ENCODE results near the gene LSM14A. TPM values are rescaled to one million over a fixed set of nuclear protein-coding genes. Genes with fewer than 3 reads are reported as not detected.

The LSM14A gene
- total and polyA plus RNA-seq, 2 donors (not counting 1 experiment from before 2014, with no cell fraction given): 82.2 to 97.8 TPM

GRCh38 chr19:34229721-34230120 is 57.4 kb downstream of the LSM14A start:
- Histone ChIP-seq H3K4me1 (ENCODE audit: control insufficient read depth, extremely low read depth, insufficient read depth, low read length) (peaks cover 23% of the 10 kb centered on the region), H3K4me2 (ENCODE audit: extremely low read depth, insufficient read depth, low read length) (no peak overlapping the region), H3K9ac (ENCODE audit: insufficient read depth, low read length) (no peak overlapping the region), H4K20me1 (ENCODE audit: control insufficient read depth, extremely low read depth, insufficient read depth, low read length) (no peaks in the 10 kb centered on the region), H2AFZ (ENCODE audit: low read length) (no peak overlapping the region), H3K36me3 (ENCODE audit: control insufficient read depth, insufficient read depth, low read length) (no peaks in the 10 kb centered on the region), H3K4me3 (replicated peaks in 1 of 4; ENCODE audit: control extremely low read depth in 1 of 4, insufficient read depth in 1 of 4, low read depth in 3 of 4, low read length in 4 of 4) (no peak overlapping the region), H3K27ac (ENCODE audit: insufficient read depth, low read length) (no peak overlapping the region), H3K79me2 (ENCODE audit: control insufficient read depth, insufficient read depth, low read length) (peaks cover 2% of the 10 kb centered on the region), H3K27me3 (ENCODE audit: control insufficient read depth, insufficient read depth, low read length) (no peaks in the 10 kb centered on the region), H3K9me3 (ENCODE audit: control insufficient read depth, insufficient read depth, low read depth, low read length) (no peaks in the 10 kb centered on the region)
- no peak for DNase-seq (ENCODE audit: low read depth in 2 of 2)
- TF ChIP-seq EZH2 (IDR thresholded peaks at IDR 0.05; ENCODE audit: low read length, missing control alignments): no peak

- TF ChIP-seq EZH2 (IDR thresholded peaks at IDR 0.05; ENCODE audit: low read length, missing control alignments) (no peak), CTCF (conservative IDR thresholded peaks at IDR 0.05 in 1 of 2, IDR thresholded peaks at IDR 0.05 in 1 of 2; ENCODE audit: low read depth in 1 of 2, low read length in 2 of 2) (no peak)
- no peak overlapping the region for H3K4me2 ChIP-seq (ENCODE audit: extremely low read depth, insufficient read depth, low read length)
- H3K4me3 ChIP-seq (replicated peaks in 1 of 4; ENCODE audit: control extremely low read depth in 1 of 4, insufficient read depth in 1 of 4, low read depth in 3 of 4, low read length in 4 of 4): no peak overlapping the region
- no peak overlapping the region for H2AFZ ChIP-seq (ENCODE audit: low read length)
- peaks cover 2% of the 10 kb centered on the region for H3K79me2 ChIP-seq (ENCODE audit: control insufficient read depth, insufficient read depth, low read length)
- no peak overlapping the region for H3K27ac ChIP-seq (ENCODE audit: insufficient read depth, low read length)
- peaks cover 15% of the 10 kb centered on the region for H3K4me1 ChIP-seq (ENCODE audit: control insufficient read depth, extremely low read depth, insufficient read depth, low read length)
- no peak overlapping the region for H3K9ac ChIP-seq (ENCODE audit: insufficient read depth, low read length)
- no peak for DNase-seq (ENCODE audit: low read depth in 2 of 2)
- H3K9me3 ChIP-seq (ENCODE audit: control insufficient read depth, insufficient read depth, low read depth, low read length): no peaks in the 10 kb centered on the region
- H3K36me3 ChIP-seq (ENCODE audit: control insufficient read depth, insufficient read depth, low read length): no peaks in the 10 kb centered on the region
- H4K20me1 ChIP-seq (ENCODE audit: control insufficient read depth, extremely low read depth, insufficient read depth, low read length): no peaks in the 10 kb centered on the region
- H3K27me3 ChIP-seq (ENCODE audit: control insufficient read depth, insufficient read depth, low read length): no peaks in the 10 kb centered on the region
Observed at GRCh38 chr19:34230820-34231219, 58.5 kb downstream of the LSM14A start.

GRCh38 chr19:34231439-34231838 is 59.1 kb downstream of the LSM14A start:
- Histone ChIP-seq H2AFZ (ENCODE audit: low read length) (no peak overlapping the region), H4K20me1 (ENCODE audit: control insufficient read depth, extremely low read depth, insufficient read depth, low read length) (no peaks in the 10 kb centered on the region), H3K4me1 (ENCODE audit: control insufficient read depth, extremely low read depth, insufficient read depth, low read length) (peaks cover 21% of the 10 kb centered on the region), H3K27ac (ENCODE audit: insufficient read depth, low read length) (no peak overlapping the region), H3K4me2 (ENCODE audit: extremely low read depth, insufficient read depth, low read length) (no peak overlapping the region), H3K36me3 (ENCODE audit: control insufficient read depth, insufficient read depth, low read length) (no peaks in the 10 kb centered on the region), H3K27me3 (ENCODE audit: control insufficient read depth, insufficient read depth, low read length) (no peaks in the 10 kb centered on the region), H3K9me3 (ENCODE audit: control insufficient read depth, insufficient read depth, low read depth, low read length) (no peaks in the 10 kb centered on the region), H3K9ac (ENCODE audit: insufficient read depth, low read length) (no peak overlapping the region), H3K79me2 (ENCODE audit: control insufficient read depth, insufficient read depth, low read length) (peaks cover 2% of the 10 kb centered on the region), H3K4me3 (replicated peaks in 1 of 4; ENCODE audit: control extremely low read depth in 1 of 4, insufficient read depth in 1 of 4, low read depth in 3 of 4, low read length in 4 of 4) (no peak overlapping the region)
- no peak for DNase-seq (ENCODE audit: low read depth in 2 of 2)
- no peak for TF ChIP-seq EZH2 (IDR thresholded peaks at IDR 0.05; ENCODE audit: low read length, missing control alignments)
- TF ChIP-seq CTCF (conservative IDR thresholded peaks at IDR 0.05 in 1 of 2, IDR thresholded peaks at IDR 0.05 in 1 of 2; ENCODE audit: low read depth in 1 of 2, low read length in 2 of 2): no peak
